HG03439 (cell line): ENCODE data around the gene ADGRV1.

Experiments
- ATAC-seq: cut with Tn5 transposase; IDR thresholded peaks from one replicate; pipeline ENCODE4 v1.9.1; 2021; ENCODE audit warnings: mild to moderate bottlenecking, moderate library complexity; ENCODE audit not compliant: unreplicated experiment

ADGRV1 gene

GRCh38 chr5:91092859-91093783 is 534.5 kb downstream of the ADGRV1 start:
- ATAC-seq = no peak

- no peak for ATAC-seq
These were observed 536.7 kb downstream of the ADGRV1 start for GRCh38 chr5:91095313-91095712.

- ATAC-seq = no peak
These were observed 537.3 kb downstream of the ADGRV1 start for GRCh38 chr5:91095786-91096385.

- ATAC-seq = no peak
These were observed 539.9 kb downstream of the ADGRV1 start for GRCh38 chr5:91098541-91098940.

GRCh38 chr5:91101600-91102379 is 543.2 kb downstream of the ADGRV1 start:
- peak; percentile 98 for ATAC-seq

GRCh38 chr5:91103353-91104061 is 544.9 kb downstream of the ADGRV1 start:
- no peak for ATAC-seq

- no peak for ATAC-seq
These were observed 545.5 kb downstream of the ADGRV1 start for GRCh38 chr5:91104062-91104448.

- no peak for ATAC-seq
These were observed 548.4 kb downstream of the ADGRV1 start for GRCh38 chr5:91106842-91107511.

GRCh38 chr5:91109634-91110033 is 551.0 kb downstream of the ADGRV1 start:
- no peak for ATAC-seq

- no peak for ATAC-seq
These were observed 552.1 kb downstream of the ADGRV1 start for GRCh38 chr5:91110686-91111085.

GRCh38 chr5:91111473-91112238 is 553.1 kb downstream of the ADGRV1 start:
- ATAC-seq = no peak

GRCh38 chr5:91114658-91115057 is 556.1 kb downstream of the ADGRV1 start:
- ATAC-seq = no peak

GRCh38 chr5:91118354-91118753 is 559.8 kb downstream of the ADGRV1 start:
- no peak for ATAC-seq

- ATAC-seq = no peak
These were observed 560.2 kb downstream of the ADGRV1 start for GRCh38 chr5:91118796-91119195.

GRCh38 chr5:91119217-91119616 is 560.6 kb downstream of the ADGRV1 start:
- no peak for ATAC-seq

- ATAC-seq = no peak
These were observed 561.6 kb downstream of the ADGRV1 start for GRCh38 chr5:91119981-91120850.

GRCh38 chr5:91121347-91121993 is 562.9 kb downstream of the ADGRV1 start:
- ATAC-seq = no peak

- no peak for ATAC-seq
These were observed 564.1 kb downstream of the ADGRV1 start for GRCh38 chr5:91122651-91123050.
